Tibial nerve (tissue), 4 donors: ENCODE measurements around the gene TMEM212.
A peak's percentile ranks its signal among the peaks of the same experiment; 100 is the strongest.

Experiments used
- EP300 ChIP-seq, 2 donors: sonication (generic); formaldehyde crosslinking; IDR thresholded peaks; one replicate each; pipeline ENCODE4 v1.6.1; 2017; ENCODE audit warnings: antibody characterized with exemption in 2 of 2, mild to moderate bottlenecking in 1 of 2
- POLR2A ChIP-seq, 2 donors: fragments of 450-650 bp; IDR thresholded peaks; one replicate each; pipeline ENCODE4 v1.6.1; 2017; ENCODE audit warnings: antibody characterized with exemption in 2 of 2, mild to moderate bottlenecking in 2 of 2, moderate library complexity in 2 of 2
- TF ChIP-seq, protein P1 (sequence below), 5 experiments: fragments of 200-600 bp in 3 of 5; fragments of 450-650 bp in 2 of 5; sonication (generic) in 3 of 5; IDR thresholded peaks; one replicate each; pipeline ENCODE4 v1.5.1; 2016 to 2019; ENCODE audit warnings: antibody characterized with exemption in 5 of 5, mild to moderate bottlenecking in 3 of 5, moderate library complexity in 2 of 5

DNA sequence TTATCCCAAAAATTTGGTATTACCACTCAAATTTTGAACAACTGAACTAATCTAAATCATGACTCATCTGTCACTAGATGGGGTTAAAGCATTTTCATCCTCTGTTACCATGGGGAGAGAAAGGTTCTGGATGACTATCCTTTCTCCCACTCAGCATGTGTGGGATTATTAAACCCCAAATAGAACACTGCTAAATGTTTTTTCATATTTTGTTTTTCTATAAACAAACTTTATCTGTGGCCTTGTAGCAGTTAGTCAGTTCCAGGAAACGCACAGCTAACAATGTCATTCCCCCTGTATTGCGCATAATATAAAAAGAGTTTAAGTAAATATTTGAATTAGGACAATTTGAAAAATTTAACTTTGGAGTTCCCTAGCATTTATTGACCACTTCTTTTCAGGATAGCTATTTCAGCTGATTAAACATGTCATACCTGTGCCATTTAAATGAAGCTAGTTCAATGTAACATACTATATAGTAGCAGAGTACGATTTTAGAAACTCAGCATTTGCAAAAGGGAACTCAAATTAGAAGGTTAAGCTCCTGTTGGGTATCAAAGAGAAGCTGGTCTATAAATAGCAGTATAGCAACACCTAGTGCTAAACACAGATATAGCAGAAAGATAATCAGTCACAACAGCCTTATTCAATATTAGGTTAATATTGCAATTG, 9.2 kb upstream of the TMEM212 start:
- no peak for TF ChIP-seq POLR2A (IDR thresholded peaks at IDR 0.05)
- TF ChIP-seq, protein P1, sequence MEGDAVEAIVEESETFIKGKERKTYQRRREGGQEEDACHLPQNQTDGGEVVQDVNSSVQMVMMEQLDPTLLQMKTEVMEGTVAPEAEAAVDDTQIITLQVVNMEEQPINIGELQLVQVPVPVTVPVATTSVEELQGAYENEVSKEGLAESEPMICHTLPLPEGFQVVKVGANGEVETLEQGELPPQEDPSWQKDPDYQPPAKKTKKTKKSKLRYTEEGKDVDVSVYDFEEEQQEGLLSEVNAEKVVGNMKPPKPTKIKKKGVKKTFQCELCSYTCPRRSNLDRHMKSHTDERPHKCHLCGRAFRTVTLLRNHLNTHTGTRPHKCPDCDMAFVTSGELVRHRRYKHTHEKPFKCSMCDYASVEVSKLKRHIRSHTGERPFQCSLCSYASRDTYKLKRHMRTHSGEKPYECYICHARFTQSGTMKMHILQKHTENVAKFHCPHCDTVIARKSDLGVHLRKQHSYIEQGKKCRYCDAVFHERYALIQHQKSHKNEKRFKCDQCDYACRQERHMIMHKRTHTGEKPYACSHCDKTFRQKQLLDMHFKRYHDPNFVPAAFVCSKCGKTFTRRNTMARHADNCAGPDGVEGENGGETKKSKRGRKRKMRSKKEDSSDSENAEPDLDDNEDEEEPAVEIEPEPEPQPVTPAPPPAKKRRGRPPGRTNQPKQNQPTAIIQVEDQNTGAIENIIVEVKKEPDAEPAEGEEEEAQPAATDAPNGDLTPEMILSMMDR (IDR thresholded peaks at IDR 0.05): peak; percentile 23 to 61 (median 39)
- TF ChIP-seq EP300 (IDR thresholded peaks at IDR 0.05): no peak
